G401 (cell line): ENCODE data around the gene TRAPPC5. TPM values are rescaled to one million over a fixed set of nuclear protein-coding genes. Genes with fewer than 3 reads are reported as not detected.
A peak's percentile ranks its signal among the peaks of the same experiment; 100 is the strongest.

Experiments used
- DNase-seq: peaks from one replicate; pipeline ENCODE4 v3.0.0-alpha.2; 2015; ENCODE audit warnings: low spot score
- in situ Hi-C: cut with HindIII; loops from 2 replicates; pipeline ENCODE4 v1.10.0; 2016; ENCODE audit warnings: low sequenced_read_pairs, mixed read lengths
- total RNA-seq: library from RNA; depleted of rRNA; stranded (reverse); fragments of >200 nt; shearing (Covaris generic); gene quantifications from 2 replicates; pipeline ENCODE4 v1.2.3, GENCODE V29; 2014; rRNA removed

Gene TRAPPC5
- total RNA-seq, 1 experiment from 2014 or later, result 153 TPM

DNA sequence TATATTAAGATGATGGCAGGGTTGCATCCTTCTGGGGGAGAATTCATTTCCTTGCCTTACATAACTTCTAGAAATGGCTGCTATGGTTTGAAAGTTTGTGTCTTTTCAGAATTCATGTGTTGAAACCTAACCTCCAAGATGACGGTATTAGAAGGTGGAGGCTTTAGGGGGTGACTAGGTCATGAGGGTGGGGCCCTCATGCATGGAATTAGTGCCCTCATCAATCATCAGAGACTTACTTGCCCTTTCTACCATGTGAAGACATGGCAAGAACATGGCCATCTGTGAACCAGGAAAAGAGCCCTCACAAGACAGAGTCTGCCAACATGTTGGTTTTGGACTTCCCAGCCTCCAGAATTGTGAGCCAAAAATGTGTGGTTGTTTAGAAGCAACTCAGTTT, 36.1 kb downstream of the TRAPPC5 start:
- in situ Hi-C loops, result no loop called here
- DNase-seq, result no peak

DNA sequence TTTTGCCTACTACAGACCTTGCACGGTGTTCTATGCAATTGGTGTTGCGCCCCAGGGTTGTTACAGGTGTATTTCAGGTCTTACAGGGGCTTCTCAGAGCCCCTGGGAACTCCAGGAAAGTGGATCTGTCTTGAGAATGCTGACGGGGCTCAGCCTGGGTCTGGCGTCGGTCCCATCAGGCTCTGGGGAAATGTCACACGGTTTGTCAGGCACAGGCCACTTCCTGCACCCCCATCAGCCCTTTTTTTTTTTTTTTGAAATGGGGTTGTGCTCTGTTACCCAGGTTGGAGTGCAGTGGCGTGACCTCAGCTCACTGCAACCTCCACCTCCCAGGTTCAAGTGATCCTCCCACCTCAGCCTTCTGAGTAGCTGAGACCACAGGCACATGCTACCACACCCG, 38.0 kb downstream of the TRAPPC5 start:
- no peak for DNase-seq
- in situ Hi-C loops, result no loop called here

DNA sequence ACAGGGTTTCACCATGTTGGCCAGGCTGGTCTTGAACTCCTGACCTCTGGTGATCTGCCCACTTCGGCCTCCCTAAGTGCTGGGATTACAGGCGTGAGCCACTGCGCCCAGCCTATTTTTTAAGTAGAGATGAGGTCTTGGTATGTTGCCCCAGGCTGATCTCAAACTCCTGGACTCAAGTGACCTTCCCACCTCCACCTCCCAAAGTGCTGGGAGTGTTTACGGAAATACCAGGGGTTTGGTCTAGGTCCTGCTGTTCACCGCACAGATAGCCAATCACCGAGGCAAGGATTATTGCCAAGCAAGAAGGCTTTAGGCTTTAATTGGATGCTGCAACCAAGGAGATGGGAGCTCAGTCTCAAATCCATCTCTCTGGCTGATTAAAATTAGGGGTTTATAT, 39.7 kb downstream of the TRAPPC5 start:
- in situ Hi-C loops, result no loop called here
- no peak for DNase-seq

DNA sequence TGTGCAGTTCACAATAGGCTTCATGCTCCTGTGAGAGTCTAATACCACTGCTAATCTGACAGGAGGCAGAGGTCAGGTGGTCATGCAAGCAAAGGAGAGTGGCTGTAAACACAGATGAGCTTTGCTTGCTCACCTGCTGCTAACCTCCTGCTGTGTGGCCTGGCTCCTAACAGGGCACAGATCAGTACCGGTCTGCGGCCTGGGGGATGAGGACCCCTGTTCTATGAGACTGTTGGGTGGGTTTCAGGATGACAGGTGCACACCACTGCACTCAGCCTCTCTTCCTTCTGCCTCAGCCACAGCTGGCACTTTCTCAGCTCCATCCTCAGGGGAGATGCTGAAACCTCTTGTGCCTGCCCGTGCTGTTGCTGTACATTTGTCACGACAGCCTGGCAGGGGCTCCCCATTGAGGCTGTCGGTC, 41.6 kb downstream of the TRAPPC5 start:
- DNase-seq, result peak; percentile 78
- in situ Hi-C loops, result no loop called here

DNA sequence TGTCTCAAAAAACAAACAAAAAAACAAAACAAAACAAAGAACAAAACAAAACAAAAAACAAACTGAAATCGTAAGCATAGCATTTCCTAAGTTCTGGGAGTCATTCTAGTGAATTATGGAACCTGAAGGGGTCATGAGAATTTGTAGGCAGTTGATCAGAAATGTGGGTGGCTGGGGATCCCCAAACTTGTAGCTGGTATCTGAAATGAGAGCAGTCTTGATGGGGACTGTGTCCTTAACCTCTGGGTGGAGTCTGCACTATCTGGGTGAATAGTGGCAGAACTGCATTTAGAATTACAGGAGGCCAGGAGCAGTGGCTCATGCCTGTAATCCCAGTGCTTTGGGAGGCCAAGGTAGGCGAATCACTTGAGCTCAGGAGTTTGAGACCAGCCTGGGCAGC, 45.2 kb downstream of the TRAPPC5 start:
- DNase-seq, result no peak
- in situ Hi-C loops, result no loop called here

DNA sequence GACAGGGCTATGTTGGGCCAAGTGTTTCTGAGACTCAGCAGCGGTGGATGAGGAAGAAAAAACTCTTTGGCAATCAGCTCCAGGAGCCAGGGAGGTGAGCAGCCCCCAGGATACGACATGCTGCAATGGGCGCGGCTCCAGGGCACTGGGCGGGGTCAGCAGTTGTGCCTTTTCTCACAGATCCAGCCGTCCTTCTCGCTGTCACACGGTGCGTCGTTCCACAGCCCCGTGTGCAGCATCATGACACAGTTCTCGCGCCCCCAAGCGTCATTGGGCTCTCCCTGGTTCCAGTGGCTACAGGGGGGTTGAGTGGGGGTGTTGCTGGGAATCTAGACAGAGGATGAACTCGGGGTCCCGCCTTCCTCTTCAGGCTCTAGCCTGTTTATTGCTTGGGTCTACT, 48.6 kb downstream of the TRAPPC5 start:
- no peak for DNase-seq
- in situ Hi-C loops, result no loop called here

DNA sequence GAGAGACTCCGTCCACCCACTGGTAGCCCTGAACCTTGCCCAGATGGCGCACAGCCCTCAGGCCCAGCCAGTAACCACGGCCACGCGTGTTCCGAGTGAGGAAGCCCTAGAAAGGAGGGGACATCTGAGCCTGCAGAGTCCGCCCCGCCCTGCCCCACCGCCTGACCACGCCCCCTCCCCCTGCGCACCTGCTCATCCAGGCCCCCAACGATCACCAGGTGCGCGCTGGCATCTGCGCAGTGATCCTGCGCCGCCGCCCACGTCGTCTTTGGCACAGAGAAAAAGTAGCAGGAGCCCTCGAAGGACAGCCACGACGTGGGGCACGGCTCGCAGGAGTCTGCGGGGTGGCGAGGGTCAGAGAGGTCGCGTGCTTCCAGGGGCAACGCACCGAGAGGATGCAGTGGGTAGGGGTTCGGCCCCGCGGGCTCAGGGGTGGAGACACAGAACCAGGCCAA, 49.2 kb downstream of the TRAPPC5 start:
- in situ Hi-C loops, result no loop called here
- DNase-seq, result no peak

DNA sequence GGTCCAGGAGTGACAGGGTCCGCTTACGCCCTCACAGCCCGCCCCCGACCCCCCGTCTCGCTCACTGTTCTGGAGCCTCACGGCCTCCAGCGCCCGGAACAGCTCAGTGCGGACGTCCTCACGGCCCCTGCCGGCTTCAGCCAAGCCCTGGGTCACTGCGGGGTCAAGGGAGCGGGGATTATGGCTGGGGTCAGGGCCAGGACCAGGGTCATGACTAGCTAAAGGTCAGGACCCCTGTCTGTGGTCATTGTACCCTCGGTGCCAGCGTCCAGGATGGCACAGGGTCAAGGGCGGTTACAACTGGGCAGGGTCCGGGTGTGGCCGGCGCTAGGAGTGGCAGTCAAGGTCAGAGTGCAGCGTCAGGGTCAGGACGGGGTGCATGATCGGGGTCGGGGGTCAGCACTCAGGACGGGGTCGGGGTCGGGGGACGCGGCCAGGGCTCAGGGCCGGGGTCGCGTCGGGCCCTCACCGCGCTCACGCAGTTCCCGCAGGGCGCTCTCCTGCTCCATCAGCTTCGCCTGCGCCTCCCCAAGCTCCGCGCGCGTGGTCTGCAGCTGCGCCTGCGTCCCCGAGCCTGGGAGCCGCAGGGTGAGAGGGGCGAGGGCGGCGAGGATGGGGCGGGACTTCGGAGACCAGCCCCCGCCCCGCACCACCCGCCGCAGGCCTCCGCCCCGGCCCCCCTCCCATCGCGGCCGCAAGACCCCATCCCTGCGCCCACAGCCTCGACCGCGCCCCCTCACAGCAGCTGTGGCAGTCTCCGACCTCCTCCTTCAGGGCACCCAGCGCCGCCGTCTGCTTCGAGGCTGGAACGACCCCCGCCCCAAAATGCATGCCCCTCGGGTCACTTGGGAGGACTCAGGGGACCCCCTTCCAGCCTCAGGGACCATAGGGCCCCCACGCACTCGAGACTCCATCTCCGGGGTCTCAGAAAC, 49.9 kb downstream of the TRAPPC5 start:
- no peak for DNase-seq
- in situ Hi-C loops, result no loop called here

DNA sequence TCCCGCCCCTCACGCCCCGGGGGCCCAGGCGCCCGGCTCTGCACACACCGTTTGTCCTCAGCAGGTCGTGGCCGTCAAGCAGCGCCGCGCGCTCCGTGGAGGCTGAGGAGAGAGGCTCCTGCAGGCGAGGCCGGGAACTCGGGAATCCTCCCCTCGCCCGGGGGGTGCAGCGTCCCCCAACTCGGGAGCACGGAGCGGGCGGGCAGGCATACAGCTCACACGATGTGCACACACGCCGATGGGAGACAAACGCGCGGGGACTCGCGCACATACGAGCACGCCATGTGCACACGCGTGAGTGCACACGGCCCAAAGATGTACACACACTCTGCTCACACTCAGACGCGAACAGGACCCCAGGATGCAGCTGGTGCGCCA, 50.6 kb downstream of the TRAPPC5 start:
- in situ Hi-C loops, result no loop called here
- DNase-seq, result no peak

DNA sequence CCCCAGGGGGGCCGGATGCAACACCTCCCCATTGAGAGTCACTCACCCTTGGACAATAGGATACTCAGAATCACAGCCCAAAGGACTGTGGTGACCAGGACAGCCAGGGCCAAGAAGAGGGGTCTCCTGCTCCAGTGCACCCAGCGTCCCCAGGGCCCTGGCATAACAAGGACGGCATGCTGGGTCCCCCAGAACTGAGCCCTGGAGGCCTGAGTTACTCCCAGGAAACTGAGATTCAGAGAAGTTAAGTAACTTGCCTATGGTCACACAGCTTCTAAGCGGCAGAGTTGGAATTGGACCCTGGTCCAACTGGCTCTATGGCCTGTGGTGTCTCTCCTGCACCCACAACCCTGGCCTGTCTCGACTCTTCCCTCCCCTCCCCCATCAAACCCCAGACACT, 51.0 kb downstream of the TRAPPC5 start:
- DNase-seq, result no peak
- in situ Hi-C loops, result no loop called here

DNA sequence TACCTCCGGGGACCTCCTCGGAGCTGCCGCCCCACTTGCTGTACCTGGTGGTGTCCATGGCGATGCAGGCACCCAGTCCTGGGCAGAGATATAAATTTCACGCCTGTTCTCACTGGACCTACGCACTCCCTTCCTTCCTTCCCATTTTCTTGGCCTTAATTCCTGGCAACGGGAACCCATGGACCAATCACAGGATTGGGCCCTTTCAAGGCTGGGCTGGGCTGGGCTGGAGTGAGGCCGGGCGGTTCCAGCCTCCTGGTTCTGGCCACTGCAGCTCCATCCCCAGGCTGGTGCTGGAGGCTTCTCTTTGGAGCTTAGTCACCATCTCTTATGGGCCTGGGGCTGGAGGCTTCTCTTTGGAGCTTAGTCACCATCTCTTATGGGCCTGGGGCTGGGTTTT, 51.4 kb downstream of the TRAPPC5 start, which contains the start of gene CLEC4G:
CLEC4G (minus strand) TSS at position 66 of the 400 bp plus-strand sequence; CDS start at position 58, 8 bp downstream.
- DNase-seq, result peak; percentile 34
- in situ Hi-C loops, result no loop called here

DNA sequence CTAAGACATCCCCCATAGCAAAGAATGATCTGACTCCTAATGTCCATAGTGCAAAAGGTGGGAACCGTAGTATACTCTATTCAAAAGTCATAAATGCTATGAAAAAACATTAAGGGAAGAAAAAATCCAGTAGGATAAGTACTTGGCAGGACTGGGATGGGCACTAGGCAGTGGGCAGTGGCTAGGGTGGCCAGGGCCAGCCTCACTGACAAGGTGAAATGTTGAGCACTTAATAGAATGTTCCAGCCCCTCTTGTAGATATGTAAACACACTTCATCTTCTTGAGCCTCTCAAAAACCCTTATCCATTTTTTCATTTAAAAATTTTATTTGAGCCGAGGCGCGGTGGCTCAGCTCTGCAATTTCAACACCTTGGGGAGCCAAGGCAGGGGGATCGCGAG, 52.7 kb downstream of the TRAPPC5 start:
- in situ Hi-C loops, result no loop called here
- no peak for DNase-seq

DNA sequence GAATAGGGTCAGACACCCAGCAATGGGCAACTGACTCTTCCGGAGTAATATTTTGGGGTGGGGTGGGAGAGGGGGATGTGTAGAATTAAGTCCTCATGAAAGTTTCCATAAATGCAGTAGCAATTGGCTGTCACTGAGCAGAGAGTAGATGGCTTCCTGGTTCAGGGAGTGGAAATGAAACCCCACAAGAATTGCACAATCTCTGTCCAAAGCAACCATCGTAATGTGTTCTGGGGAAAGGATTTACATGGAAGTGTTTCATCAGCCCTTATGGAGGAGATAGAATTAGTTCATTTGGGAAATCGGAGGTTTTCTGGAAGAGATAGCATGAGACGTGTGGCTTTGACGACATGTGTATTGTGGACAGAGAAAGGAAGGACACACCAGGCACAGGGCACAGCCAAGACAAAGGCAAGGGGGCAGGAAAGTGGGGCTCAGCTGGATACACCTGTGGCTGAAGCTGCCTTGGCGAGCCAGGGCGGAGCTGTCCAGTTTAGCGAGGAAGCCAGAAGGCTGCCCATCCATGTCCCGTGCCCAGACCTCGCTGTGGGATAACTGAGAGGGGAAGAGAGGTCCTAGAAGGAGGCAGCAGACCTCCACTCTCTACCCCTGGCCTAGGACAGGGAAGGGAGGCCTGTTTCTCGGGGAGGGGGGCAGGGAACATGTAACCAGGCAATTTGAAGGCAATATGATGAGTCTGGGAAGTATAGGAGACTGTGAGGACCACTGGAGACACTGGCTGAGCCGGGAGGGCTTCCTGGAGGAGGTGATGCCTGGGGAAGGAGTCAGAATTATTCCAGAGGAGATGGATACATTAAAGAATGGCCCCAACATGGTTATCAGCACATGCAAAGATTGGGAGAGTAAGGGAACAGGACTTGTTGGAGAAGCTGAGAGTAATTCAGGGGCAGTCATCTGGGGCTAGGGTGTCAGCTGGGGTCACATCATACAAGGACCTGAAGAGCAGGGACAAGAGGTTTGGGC, 53.9 kb downstream of the TRAPPC5 start:
- no peak for DNase-seq
- in situ Hi-C loops, result no loop called here

DNA sequence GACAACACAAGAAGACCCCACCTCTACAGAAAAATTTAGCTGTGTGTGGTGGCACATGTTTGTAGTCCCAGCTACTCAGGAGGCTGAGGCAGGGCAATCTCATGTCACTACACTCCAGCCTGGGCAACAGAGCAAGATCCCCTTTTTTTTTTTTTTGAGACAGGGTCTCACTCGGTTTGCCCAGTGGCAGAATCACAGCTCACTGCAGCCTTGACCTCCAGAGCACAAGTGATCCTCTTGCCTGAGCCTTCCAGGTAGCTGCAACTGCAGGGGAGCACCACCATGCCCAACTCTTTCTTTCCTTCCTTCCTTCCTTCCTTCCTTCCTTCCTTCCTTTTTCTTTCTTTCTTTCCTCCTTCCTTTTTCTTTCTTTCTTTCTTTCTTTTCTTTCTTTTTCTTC, 55.5 kb downstream of the TRAPPC5 start:
- in situ Hi-C loops, result no loop called here

DNA sequence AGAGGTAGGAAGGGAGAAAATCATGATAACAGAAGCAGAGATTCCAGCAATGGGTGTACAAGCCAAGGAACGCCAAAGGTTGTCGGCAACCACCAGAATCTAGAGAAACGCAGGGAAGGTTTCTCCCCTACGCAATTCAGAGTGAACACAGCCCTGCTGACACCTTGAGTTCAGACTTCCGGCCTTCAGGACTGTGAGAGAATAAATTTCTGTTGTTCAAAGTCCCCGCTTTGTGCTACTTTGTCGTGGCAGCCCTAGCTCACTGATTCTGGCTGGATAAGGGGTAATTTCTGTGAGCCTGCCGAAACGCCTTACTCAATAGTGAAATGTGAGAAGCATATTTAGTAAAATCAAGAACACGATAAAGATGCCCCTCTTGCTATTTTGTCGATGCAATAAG, 56.6 kb downstream of the TRAPPC5 start:
- in situ Hi-C loops, result no loop called here
- DNase-seq, result no peak

More for the DNA sequence above, 55.5 kb downstream of the TRAPPC5 start:
- DNase-seq, result no peak

Other genes starting within 250 kb of the TRAPPC5 start
- gene PEX11G, start 191.8 kb upstream of the TRAPPC5 start, total RNA-seq, result 3.5 and 6.6 TPM in 2 replicates
- 25.3 and 40.1 TPM in 2 replicates for gene ZNF358, start 164.7 kb upstream of the TRAPPC5 start, total RNA-seq
- 6.2 and 16.9 TPM in 2 replicates for gene MCOLN1, start 158.2 kb upstream of the TRAPPC5 start, total RNA-seq
- gene PNPLA6, start 145.1 kb upstream of the TRAPPC5 start, total RNA-seq, result 74.6 and 97.9 TPM in 2 replicates
- 3.3 and 4.8 TPM in 2 replicates for gene CAMSAP3, start 85.0 kb upstream of the TRAPPC5 start, total RNA-seq
- gene XAB2, start 51.3 kb upstream of the TRAPPC5 start, total RNA-seq, result 68.4 and 87.3 TPM in 2 replicates
- 31.2 and 80.2 TPM in 2 replicates for gene PET100, start 51.0 kb upstream of the TRAPPC5 start, total RNA-seq
- gene PCP2, start 47.1 kb upstream of the TRAPPC5 start, total RNA-seq, result not detected in 2 replicates
- 0.20 TPM in 1 of 2 replicates, not detected in the other for gene STXBP2, start 43.7 kb upstream of the TRAPPC5 start, total RNA-seq
- gene RETN, start 11.8 kb upstream of the TRAPPC5 start, total RNA-seq, result not detected in 2 replicates
- not detected in 2 replicates for gene MCEMP1, start 3.7 kb upstream of the TRAPPC5 start, total RNA-seq
- gene FCER2, start 21.3 kb downstream of the TRAPPC5 start, total RNA-seq, result not detected in 2 replicates
- not detected in 2 replicates for gene CLEC4G, start 51.3 kb downstream of the TRAPPC5 start, total RNA-seq
- gene CD209, start 66.7 kb downstream of the TRAPPC5 start, total RNA-seq, result not detected in 2 replicates
- not detected in 2 replicates for gene CLEC4M, start 82.4 kb downstream of the TRAPPC5 start, total RNA-seq
- gene EVI5L, start 149.4 kb downstream of the TRAPPC5 start, total RNA-seq, result 19.0 and 24.5 TPM in 2 replicates
- 0.03 and 0.49 TPM in 2 replicates for gene PRR36, start 193.6 kb downstream of the TRAPPC5 start, total RNA-seq
- 0.49 TPM in 1 of 2 replicates, not detected in the other for gene LRRC8E, start 207.7 kb downstream of the TRAPPC5 start, total RNA-seq
- gene MAP2K7, start 223.0 kb downstream of the TRAPPC5 start, total RNA-seq, result 14.2 and 16.2 TPM in 2 replicates
- not detected in 2 replicates for gene TGFBR3L, start 234.0 kb downstream of the TRAPPC5 start, total RNA-seq
- gene SNAPC2, start 239.5 kb downstream of the TRAPPC5 start, total RNA-seq, result 35.1 and 37.8 TPM in 2 replicates
- gene CTXN1, start 245.3 kb downstream of the TRAPPC5 start, total RNA-seq, result 27.0 and 27.3 TPM in 2 replicates